ENCODE data around the gene B4GALNT4. TPM values are rescaled to one million over a fixed set of nuclear protein-coding genes. Genes with fewer than 3 reads are reported as not detected.

Gene B4GALNT4
- total RNA-seq, 1 experiment from 2014 or later, result 88.0 TPM

DNA sequence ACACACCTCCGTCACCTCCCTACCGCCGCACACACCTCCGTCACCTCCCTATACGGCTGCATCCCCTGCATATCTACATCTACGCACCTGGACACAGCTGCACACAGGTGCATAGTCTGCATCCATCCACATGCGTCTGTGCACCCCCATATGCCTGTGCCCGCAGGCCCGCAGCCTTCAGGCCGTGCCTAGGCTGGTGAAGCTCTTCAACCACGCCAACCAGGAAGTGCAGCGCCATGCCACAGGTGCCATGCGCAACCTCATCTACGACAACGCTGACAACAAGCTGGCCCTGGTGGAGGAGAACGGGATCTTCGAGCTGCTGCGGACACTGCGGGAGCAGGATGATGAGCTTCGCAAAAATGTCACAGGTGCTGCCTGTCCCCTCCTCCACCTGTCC lies 29.5 kb downstream of the B4GALNT4 start (continued):
- TF ChIP-seq ZNF317 (CRISPR knock-in tag; IDR thresholded peaks at IDR 0.05; ENCODE audit: borderline replicate concordance, low read depth) (no peak), ELF4 (CRISPR knock-in tag; IDR thresholded peaks at IDR 0.05; ENCODE audit: low read depth) (no peak), ZNF138 (CRISPR knock-in tag; conservative IDR thresholded peaks at IDR 0.05) (no peak), EMX1 (CRISPR knock-in tag; IDR thresholded peaks at IDR 0.05) (no peak)
- TF ChIP-seq, protein P1, sequence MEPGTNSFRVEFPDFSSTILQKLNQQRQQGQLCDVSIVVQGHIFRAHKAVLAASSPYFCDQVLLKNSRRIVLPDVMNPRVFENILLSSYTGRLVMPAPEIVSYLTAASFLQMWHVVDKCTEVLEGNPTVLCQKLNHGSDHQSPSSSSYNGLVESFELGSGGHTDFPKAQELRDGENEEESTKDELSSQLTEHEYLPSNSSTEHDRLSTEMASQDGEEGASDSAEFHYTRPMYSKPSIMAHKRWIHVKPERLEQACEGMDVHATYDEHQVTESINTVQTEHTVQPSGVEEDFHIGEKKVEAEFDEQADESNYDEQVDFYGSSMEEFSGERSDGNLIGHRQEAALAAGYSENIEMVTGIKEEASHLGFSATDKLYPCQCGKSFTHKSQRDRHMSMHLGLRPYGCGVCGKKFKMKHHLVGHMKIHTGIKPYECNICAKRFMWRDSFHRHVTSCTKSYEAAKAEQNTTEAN (CRISPR knock-in tag; IDR thresholded peaks at IDR 0.05), result no peak
- TF ChIP-seq, protein P2, sequence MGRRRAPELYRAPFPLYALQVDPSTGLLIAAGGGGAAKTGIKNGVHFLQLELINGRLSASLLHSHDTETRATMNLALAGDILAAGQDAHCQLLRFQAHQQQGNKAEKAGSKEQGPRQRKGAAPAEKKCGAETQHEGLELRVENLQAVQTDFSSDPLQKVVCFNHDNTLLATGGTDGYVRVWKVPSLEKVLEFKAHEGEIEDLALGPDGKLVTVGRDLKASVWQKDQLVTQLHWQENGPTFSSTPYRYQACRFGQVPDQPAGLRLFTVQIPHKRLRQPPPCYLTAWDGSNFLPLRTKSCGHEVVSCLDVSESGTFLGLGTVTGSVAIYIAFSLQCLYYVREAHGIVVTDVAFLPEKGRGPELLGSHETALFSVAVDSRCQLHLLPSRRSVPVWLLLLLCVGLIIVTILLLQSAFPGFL (CRISPR knock-in tag; IDR thresholded peaks at IDR 0.05; ENCODE audit: borderline replicate concordance), result no peak

DNA sequence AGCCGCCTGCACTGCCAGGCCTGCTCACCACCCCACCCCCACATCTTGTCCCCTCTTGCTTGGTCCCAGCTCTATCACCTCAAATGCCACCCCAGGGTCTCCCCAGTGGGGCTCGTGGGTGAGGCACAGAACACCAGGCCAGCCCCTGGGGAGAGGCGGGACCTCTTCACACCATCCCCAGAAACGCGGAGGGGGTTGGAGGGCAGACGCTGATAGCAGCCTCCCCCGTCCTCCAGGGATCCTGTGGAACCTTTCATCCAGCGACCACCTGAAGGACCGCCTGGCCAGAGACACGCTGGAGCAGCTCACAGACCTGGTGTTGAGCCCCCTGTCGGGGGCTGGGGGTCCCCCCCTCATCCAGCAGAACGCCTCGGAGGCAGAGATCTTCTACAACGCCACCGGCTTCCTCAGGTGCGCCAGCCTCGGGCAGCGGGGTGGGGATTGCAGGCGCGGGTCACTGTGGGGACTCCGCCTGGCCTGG lies 30.5 kb downstream of the B4GALNT4 start:
- 0 out of 2 replicates have a peak overlapping the region, but pooled peaks have one; percentile 6 for H3K4me3 Mint-ChIP-seq
- H3K9me3 Mint-ChIP-seq, result peaks cover 3% of the 10 kb centered on the region; the same call in 1 of the 2 replicates
- POLR2A ChIA-PET, result no interaction called here
- no peak for TF ChIP-seq ESRRA (CRISPR knock-in tag; IDR thresholded peaks at IDR 0.05; ENCODE audit: borderline replicate concordance)
- TF ChIP-seq, protein P3, sequence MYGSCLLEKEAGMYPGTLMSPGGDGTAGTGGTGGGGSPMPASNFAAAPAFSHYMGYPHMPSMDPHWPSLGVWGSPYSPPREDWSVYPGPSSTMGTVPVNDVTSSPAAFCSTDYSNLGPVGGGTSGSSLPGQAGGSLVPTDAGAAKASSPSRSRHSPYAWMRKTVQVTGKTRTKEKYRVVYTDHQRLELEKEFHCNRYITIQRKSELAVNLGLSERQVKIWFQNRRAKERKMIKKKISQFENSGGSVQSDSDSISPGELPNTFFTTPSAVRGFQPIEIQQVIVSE (CRISPR knock-in tag; IDR thresholded peaks at IDR 0.05; ENCODE audit: borderline replicate concordance), result no peak
- no peak for TF ChIP-seq KAT7 (CRISPR knock-in tag; IDR thresholded peaks at IDR 0.05; ENCODE audit: borderline replicate concordance)
- no peak for TF ChIP-seq FOXP1 (CRISPR knock-in tag; IDR thresholded peaks at IDR 0.05; ENCODE audit: borderline replicate concordance)
- TF ChIP-seq, protein P2 (CRISPR knock-in tag; IDR thresholded peaks at IDR 0.05; ENCODE audit: borderline replicate concordance), result no peak
- TF ChIP-seq NR2C2 (CRISPR knock-in tag; IDR thresholded peaks at IDR 0.05), result no peak
- TF ChIP-seq, protein P4, sequence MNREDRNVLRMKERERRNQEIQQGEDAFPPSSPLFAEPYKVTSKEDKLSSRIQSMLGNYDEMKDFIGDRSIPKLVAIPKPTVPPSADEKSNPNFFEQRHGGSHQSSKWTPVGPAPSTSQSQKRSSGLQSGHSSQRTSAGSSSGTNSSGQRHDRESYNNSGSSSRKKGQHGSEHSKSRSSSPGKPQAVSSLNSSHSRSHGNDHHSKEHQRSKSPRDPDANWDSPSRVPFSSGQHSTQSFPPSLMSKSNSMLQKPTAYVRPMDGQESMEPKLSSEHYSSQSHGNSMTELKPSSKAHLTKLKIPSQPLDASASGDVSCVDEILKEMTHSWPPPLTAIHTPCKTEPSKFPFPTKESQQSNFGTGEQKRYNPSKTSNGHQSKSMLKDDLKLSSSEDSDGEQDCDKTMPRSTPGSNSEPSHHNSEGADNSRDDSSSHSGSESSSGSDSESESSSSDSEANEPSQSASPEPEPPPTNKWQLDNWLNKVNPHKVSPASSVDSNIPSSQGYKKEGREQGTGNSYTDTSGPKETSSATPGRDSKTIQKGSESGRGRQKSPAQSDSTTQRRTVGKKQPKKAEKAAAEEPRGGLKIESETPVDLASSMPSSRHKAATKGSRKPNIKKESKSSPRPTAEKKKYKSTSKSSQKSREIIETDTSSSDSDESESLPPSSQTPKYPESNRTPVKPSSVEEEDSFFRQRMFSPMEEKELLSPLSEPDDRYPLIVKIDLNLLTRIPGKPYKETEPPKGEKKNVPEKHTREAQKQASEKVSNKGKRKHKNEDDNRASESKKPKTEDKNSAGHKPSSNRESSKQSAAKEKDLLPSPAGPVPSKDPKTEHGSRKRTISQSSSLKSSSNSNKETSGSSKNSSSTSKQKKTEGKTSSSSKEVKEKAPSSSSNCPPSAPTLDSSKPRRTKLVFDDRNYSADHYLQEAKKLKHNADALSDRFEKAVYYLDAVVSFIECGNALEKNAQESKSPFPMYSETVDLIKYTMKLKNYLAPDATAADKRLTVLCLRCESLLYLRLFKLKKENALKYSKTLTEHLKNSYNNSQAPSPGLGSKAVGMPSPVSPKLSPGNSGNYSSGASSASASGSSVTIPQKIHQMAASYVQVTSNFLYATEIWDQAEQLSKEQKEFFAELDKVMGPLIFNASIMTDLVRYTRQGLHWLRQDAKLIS (CRISPR knock-in tag; IDR thresholded peaks at IDR 0.05; ENCODE audit: borderline replicate concordance), result no peak
- DNase-seq (ENCODE audit: low spot score) (no peak), ATAC-seq (no peak; the same call in 1 of the 2 replicates)
- peaks cover under 1% of the 10 kb centered on the region for H3K4me1 Mint-ChIP-seq
- H3K27ac Mint-ChIP-seq, result no peak overlapping the region
- CTCF ChIA-PET, result no interaction called here
- peaks cover 8% of the 10 kb centered on the region for H3K27me3 Mint-ChIP-seq (ENCODE audit: low read depth)
- H3K36me3 Mint-ChIP-seq, result peaks cover 11% of the 10 kb centered on the region

DNA sequence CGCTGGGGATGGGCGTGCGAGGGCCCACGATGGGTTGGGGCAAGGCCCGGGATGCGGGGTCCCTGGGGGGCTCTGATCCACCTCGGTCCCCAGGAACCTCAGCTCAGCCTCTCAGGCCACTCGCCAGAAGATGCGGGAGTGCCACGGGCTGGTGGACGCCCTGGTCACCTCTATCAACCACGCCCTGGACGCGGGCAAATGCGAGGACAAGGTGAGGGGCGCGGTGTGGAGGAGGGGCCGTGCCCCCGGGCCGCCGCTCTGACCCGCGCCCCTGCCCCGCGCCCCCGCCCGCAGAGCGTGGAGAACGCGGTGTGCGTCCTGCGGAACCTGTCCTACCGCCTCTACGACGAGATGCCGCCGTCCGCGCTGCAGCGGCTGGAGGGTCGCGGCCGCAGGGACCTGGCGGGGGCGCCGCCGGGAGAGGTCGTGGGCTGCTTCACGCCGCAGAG lies 31.0 kb downstream of the B4GALNT4 start:
- DNase-seq (ENCODE audit: low spot score) (no peak), ATAC-seq (no peak)
- CTCF ChIA-PET, result no interaction called here
- no peak overlapping the region for H3K27ac Mint-ChIP-seq
- POLR2A ChIA-PET, result no interaction called here
- H3K4me3 Mint-ChIP-seq, result no peak overlapping the region
- peaks cover 3% of the 10 kb centered on the region; the same call in 1 of the 2 replicates for H3K9me3 Mint-ChIP-seq
- H3K27me3 Mint-ChIP-seq (ENCODE audit: low read depth), result peaks cover 8% of the 10 kb centered on the region
- peaks cover 11% of the 10 kb centered on the region for H3K36me3 Mint-ChIP-seq
- H3K4me1 Mint-ChIP-seq, result no peaks in the 10 kb centered on the region
- TF ChIP-seq, protein P5, sequence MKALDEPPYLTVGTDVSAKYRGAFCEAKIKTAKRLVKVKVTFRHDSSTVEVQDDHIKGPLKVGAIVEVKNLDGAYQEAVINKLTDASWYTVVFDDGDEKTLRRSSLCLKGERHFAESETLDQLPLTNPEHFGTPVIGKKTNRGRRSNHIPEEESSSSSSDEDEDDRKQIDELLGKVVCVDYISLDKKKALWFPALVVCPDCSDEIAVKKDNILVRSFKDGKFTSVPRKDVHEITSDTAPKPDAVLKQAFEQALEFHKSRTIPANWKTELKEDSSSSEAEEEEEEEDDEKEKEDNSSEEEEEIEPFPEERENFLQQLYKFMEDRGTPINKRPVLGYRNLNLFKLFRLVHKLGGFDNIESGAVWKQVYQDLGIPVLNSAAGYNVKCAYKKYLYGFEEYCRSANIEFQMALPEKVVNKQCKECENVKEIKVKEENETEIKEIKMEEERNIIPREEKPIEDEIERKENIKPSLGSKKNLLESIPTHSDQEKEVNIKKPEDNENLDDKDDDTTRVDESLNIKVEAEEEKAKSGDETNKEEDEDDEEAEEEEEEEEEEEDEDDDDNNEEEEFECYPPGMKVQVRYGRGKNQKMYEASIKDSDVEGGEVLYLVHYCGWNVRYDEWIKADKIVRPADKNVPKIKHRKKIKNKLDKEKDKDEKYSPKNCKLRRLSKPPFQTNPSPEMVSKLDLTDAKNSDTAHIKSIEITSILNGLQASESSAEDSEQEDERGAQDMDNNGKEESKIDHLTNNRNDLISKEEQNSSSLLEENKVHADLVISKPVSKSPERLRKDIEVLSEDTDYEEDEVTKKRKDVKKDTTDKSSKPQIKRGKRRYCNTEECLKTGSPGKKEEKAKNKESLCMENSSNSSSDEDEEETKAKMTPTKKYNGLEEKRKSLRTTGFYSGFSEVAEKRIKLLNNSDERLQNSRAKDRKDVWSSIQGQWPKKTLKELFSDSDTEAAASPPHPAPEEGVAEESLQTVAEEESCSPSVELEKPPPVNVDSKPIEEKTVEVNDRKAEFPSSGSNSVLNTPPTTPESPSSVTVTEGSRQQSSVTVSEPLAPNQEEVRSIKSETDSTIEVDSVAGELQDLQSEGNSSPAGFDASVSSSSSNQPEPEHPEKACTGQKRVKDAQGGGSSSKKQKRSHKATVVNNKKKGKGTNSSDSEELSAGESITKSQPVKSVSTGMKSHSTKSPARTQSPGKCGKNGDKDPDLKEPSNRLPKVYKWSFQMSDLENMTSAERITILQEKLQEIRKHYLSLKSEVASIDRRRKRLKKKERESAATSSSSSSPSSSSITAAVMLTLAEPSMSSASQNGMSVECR (CRISPR knock-in tag; IDR thresholded peaks at IDR 0.05; ENCODE audit: borderline replicate concordance), result no peak
- no peak for TF ChIP-seq ZNF671 (CRISPR knock-in tag; IDR thresholded peaks at IDR 0.05)
- TF ChIP-seq, protein P6, sequence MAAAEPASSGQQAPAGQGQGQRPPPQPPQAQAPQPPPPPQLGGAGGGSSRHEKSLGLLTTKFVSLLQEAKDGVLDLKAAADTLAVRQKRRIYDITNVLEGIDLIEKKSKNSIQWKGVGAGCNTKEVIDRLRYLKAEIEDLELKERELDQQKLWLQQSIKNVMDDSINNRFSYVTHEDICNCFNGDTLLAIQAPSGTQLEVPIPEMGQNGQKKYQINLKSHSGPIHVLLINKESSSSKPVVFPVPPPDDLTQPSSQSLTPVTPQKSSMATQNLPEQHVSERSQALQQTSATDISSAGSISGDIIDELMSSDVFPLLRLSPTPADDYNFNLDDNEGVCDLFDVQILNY (CRISPR knock-in tag; IDR thresholded peaks at IDR 0.05), result no peak
- TF ChIP-seq SMAD4 (CRISPR knock-in tag; IDR thresholded peaks at IDR 0.05), result no peak
- TF ChIP-seq HMGA2 (CRISPR knock-in tag; IDR thresholded peaks at IDR 0.05), result no peak
- no peak for TF ChIP-seq RELA (CRISPR knock-in tag; IDR thresholded peaks at IDR 0.05; ENCODE audit: borderline replicate concordance)

Data from WTC11 (cell line).